GM19193 (cell line): ENCODE measurements around the gene FRMD4A.

ENCODE experiments used
- POLR2A ChIP-seq: IDR thresholded peaks from 4 replicates; pipeline ENCODE4 v1.6.1; 2011; ENCODE audit not compliant: insufficient read depth, insufficient read length; ENCODE audit errors: extremely low read depth

FRMD4A gene

DNA sequence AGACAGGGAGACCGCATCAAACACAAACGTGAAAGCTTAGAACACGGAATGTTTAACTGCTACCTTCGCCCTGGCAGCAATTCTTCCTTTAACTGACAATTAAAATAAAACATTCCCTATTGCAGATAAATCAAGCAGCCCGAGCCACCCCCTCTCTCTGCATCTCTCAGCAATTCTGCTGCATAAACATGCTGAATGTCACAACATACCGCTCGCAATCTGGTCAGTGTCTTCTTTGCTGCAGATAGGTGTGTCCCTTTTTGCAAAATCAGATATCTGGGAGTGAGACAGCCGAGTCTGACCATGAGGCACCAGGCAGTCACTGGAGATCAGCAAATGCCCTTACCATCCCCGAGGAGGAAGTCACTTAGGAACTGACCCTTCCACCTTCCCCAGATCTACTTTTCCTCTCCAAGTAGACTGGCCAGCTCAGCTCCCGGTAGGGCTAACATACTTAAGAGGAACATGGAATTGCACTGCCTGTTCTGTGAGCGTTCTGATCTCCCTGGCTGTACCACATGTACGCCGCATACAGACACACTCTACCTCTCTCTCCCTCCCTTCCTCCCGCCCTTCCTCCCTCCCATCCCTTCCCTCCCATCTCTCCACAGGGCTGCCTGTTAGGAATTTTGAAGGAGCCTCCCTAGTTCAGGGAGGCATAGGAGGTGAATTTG is at the start of gene FRMD4A:
Gene FRMD4A (minus strand): TSS at position 537 of the 674 bp plus-strand sequence.
- no peak for TF ChIP-seq POLR2A

DNA sequence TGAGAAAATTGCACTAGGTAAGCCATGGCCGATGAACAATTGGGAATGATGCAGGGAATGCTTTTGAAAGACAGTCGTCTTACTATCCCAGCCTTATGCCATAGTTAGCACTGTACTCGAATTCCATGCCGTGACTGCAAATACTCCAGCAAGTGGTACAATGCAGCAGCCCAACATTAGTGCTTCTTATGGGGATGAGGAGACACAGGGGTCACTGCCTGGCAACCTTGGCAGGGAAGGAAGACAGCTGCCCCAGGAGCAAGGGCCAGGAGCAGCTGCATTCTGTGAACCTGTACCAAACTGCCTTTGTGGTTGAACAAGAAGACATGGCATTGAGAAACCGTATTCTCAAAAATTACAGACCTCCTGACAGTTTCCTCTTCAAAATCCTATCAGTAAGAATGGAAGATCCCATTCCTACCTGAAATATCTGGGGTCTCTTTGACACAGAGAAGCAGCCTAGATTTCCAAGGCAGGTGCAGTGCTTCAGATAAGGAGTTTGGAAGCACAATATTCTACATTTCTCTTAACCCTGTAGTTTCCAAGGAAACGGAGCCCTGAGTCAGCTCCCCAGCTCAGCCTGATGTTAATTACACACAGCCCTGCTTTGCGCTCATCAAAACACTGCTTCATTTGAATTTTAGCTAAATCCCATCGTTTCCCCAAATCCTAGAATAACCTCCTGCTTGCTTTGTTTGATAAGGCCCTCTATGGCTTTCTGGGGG is 49.0 kb upstream of the FRMD4A start:
- TF ChIP-seq POLR2A: no peak

DNA sequence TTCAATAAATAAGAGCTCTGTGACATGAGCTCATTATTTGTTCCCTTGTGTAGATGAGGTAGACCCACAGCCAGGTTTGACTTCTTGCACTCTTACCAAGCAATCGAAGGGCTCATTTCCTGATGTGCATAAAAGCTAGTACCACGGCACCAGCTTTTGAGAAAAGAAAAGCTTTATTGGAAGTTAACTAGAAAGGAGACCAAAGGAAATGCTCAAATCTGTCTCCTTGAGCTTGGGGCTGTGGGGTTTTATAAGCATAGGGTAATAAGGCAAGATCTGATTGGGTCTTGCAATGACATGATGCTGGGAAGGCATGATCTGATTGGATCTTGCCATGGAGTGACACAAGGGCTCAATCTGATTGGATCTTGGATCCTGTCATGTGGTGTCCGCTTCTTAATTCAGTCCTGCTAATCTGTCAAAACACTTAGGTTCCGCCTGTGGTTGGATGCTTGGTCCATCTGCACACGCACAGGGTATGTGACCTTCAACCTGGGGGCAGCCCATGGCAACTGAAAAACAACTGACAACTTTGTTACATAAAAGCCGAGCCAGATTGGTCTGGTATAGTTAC is 47.8 kb upstream of the FRMD4A start:
- TF ChIP-seq POLR2A: no peak

DNA sequence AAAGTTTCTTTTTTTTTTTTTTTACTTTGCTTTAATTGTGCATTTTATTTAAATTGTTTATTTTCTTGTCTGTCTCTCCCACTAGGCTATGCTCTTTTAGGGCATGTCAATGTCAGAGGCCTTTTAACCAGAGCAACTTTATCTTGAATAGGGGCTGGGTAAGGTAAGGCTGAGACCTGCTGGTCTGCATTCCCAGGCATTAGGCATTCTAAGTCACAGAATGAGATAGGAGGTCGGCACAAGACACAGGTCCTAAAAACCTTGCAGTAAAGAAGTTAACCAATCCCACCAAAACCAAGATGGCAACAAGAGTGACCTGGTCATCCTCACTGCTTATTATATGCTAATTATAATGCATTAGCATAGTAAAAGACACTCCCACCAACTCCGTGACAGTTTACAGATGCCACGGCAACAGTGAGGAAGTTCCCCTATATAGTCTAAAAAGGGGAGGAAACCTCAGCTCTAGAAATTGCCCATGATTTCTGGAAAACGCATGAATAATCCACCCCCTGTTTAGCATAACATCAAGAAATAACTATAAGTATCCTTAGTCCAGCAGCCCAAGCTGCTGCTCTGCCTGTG is 47.0 kb upstream of the FRMD4A start:
- no peak for TF ChIP-seq POLR2A

DNA sequence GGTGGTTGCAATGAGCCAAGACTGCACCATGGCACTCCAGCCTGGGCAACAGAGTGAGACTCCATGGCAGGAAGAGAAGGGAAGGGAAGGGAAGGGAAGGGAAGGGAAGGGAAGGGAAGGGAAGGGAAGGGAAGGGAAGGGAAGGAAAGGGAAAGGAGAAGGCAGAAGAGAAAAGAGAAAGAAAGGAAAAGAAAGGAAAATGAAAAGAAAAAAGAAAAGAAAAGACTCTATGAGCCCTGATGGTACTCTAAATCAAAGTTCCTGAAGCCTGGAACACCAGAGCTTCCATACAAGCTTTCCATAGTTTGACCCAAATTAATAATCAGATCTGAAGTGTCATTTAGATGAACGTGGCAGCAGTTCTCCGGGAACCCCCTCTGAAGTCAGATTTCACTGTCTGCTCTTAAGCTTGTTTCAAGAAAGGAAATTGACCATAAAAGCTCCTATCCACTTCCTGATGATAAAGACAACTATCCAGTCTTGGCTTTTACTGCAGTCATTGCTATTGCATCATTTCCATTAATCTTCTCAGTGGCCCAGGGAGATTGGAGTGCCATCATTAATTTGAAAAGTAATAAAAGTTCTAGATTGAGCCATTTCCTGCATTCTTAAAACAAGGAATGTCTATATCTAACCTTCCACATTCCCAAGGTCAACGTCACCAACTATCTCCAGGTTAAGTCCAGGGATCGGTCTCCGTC is 44.2 kb upstream of the FRMD4A start:
- no peak for TF ChIP-seq POLR2A

DNA sequence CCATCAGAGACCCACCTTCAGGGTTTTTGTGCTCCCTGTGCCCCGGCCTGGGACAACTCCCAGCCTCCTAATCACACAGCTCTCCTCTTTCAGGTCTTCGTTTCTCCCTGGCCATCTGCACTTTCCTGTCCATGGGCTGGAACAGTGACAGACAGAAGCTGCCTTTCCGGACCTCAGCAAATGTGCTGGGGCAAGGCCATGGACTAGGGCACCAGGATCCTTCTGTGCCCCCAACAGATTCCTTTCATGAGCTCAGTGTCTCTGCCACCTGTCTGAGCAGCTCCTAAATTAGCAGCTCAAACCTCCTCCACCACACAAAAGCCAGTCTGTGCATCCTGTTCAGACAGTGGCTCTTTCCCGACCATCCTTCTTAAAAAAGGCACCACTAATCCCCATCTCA is 41.9 kb upstream of the FRMD4A start:
- TF ChIP-seq POLR2A: no peak

DNA sequence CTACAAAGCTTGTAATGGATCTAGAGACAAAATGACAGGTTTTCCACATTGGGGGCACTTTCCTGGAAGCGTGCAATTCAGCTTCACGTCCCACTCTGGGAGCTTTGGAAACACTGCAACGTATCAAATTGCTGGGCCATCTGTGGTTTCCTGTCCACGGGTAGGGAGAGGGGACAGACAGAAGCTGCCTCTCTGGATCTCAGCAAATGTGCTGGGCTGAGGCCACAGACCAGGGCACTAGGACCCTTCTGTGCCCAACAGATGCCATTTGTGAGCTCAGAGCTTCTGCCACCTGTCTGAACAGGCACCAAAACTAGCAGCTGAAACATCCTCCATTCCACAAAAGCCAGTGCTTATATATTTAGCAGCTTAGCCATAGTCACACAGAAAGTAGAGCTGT is 40.9 kb upstream of the FRMD4A start:
- TF ChIP-seq POLR2A: no peak

DNA sequence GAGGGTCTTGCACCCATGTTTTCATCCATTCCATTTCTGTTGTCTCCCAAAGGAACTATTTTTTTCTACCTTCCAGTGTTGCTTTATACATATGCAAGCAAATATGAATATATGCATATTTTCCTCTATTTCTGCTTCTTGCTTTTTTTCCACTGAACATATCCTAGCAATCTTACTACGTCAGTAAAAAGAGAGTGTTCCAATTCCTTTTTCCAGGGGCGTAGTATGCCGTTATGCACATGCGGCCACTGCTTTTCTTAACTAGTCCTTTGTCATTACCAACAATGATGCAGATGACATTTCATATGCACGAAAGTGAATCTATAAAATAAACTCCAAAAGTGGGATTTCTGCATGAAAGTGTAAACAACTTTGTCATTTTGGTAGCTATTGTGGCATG is 40.2 kb upstream of the FRMD4A start:
- no peak for TF ChIP-seq POLR2A

DNA sequence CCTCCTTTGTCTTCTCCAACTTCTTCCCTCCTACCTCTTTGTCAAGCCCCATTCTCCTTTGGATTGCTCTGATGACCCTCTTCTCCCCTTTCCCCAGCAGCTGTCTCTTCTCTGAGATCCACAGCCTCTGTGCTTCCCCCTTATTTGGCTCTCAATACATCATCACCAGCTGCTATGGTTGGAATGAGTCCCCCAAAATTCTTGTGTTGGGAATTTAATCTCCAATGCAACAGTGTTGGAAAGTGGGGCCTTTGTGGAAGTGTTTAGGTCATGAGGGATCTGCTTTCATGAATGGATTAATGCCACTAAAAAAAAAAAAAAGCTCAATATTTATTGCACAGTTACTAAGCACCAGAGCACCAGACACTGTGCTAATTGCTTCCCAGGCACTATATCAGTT is 39.2 kb upstream of the FRMD4A start:
- TF ChIP-seq POLR2A: no peak

DNA sequence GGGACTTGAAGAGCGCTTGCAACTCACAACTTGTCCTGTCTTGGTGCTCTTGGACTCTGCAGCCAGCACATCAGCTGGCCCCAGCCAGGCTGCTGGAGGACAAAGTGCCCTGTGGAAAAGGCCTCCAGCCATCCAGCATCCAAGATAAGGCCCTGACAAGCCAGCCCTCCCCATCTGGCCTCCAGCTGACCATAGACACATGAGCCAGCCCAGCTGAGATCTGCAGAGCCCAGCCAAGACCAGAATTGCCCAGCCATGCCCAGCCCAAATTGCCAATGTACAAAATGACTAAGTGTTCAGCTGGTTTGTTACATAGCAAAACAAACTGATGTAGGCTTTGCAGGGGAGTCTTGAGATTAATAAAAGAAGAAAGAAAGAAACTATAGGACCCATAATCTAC is 36.0 kb upstream of the FRMD4A start:
- TF ChIP-seq POLR2A: no peak

DNA sequence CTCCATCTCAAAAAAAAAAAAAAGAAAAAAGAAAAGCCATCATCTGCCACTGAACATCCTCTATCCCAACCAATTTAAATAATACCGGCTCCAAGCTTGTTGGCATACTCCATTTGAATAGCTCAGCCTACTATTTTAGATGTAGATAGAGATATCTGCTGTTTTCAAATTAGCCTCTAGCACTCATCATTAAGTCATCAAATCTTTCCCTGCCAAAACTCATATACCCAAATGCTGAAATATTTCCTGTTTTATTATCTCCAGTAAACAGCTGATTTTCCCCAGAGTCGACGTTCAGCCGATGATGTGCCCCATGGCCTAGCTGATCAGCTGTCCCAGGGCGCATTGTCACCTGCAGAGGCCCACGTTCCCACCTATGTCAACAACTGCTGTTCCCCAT is 34.5 kb upstream of the FRMD4A start:
- TF ChIP-seq POLR2A: no peak

DNA sequence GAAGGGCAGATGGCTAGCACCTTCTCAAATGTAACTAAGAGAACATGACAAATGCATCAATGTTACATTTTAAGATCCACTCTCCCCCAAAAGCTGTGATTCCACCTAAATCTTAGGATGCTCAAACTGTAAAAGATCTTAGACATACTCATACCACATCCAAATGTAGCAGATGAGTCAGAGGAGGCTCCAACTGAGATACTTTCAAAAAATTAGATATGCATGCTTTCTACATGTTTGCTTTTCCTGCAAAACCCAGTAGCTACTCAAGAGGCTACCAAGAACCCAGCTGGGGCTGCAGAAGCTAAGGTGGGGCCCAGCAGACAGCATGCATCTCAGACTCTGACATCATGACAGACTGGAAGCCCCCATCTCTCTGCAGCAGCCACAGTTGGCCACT is 31.4 kb upstream of the FRMD4A start:
- TF ChIP-seq POLR2A: no peak

DNA sequence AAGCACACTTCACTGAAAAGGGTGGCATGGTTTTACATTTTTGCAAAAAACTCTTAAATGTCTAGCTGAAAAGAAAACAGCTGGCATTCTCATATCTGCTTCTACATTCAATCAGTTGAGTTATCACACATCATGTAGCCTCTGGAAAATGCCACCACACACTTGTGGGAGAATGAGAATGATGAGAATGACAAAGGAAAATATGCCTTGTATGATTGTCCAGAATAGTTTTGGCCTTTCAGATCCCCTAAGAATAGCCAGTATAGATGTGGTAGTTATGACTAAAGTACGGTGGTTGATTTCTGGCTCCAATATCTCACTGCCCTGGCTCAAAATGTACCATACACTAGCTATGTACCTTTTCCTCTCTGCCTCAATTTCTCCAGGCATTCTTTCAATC is 30.2 kb upstream of the FRMD4A start:
- TF ChIP-seq POLR2A: no peak

DNA sequence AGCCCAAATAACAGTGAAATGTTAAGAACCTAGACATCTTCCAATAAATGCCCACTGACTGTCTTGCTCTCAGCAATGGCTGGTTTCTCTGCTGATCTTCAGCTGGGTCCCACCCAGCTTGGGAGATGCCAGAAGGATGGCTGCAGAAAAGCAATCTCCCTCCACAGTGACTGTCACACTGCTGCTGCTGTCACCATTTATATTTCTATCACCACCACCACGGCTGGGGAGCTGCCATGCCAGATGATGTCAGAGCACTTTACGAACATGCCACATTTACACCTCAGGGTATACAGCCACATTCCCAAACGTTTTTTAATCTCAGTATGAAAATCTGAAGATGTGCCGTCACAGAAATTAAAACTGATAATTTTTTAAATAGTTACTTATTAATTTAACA is 29.8 kb upstream of the FRMD4A start:
- no peak for TF ChIP-seq POLR2A

DNA sequence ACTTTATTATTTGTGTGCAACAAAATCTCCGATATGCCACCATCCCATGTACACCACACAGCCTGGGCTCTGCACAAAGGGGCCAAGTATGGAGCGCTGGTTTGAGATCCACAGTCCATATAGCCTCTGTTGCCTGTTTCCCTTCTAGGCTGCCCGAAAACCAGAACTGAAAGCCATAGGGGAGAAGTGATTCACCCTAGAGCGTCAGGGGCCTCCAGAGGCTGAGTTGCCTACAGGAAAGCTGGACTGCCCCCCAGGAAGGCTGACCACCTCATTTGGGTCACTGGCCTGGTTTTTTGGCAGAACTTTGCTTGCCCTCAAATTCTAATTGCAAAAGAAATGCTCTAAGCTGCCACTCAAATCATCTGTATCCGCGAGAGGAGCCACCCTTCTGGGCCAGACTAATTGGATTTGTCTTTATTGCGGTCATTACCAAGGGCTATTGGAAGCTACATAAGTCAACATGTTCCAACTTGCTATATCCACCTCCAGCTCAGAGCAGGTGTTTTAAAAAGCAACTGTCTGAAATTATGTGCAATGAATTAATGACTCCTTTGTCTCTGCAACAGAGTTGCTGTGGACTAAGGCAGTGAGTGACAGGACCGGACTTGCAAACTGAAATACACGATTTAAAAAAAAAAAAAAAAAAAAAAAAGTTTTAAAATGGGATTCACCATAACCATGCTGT is 28.3 kb upstream of the FRMD4A start:
- TF ChIP-seq POLR2A: no peak
